ENCODE measurements around the gene SH3RF3. TPM values are rescaled to one million over a fixed set of nuclear protein-coding genes. Genes with fewer than 3 reads are reported as not detected.

SH3RF3 gene
- total RNA-seq, 1 donor from 2014 or later: 0.28 TPM

DNA sequence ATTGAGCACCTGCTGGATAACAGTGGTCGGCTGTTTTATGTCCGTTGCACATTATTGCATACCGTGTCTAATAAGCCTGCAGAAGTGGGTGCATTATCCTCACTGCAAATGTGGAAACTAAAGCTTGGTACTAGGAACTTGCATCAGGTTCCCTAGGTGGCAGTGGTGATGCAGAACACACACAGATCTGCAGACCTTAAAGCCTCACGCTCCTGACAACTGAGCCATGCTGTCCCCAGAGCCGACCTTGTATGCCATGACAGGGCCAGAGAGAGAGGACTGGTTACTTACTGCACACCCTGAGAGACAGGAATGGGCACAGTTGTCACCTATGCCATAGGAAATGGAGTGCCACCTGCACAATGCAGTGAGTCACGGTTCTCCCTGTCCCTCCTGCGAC lies 151.8 kb downstream of the SH3RF3 start:
- Histone ChIP-seq H3F3A (ENCODE audit: low read depth) (no peaks in the 10 kb centered on the region), H3K4me1 (no peaks in the 10 kb centered on the region), H4K20me1 (ENCODE audit: low read depth) (no peaks in the 10 kb centered on the region), H3K9ac (no peak overlapping the region), H3K79me2 (ENCODE audit: low read depth) (no peaks in the 10 kb centered on the region), H3K9me3 (ENCODE audit: low read depth) (no peaks in the 10 kb centered on the region), H2AFZ (replicated peaks) (no peak overlapping the region), H3K4me3 (no peak overlapping the region), H3K4me2 (no peak overlapping the region), H3K27ac (no peak overlapping the region), H3K36me3 (no peaks in the 10 kb centered on the region), H3K27me3 (no peaks in the 10 kb centered on the region)
- no peaks in the 10 kb centered on the region for H3K9me3 Mint-ChIP-seq
- no peak overlapping the region for H3K4me3 Mint-ChIP-seq
- peaks cover 37% of the 10 kb centered on the region for H3K4me1 Mint-ChIP-seq
- H3K27ac Mint-ChIP-seq: no peak overlapping the region
- peaks cover 6% of the 10 kb centered on the region for H3K27me3 Mint-ChIP-seq (ENCODE audit: insufficient read depth, low read depth)
- H3K36me3 Mint-ChIP-seq: no peaks in the 10 kb centered on the region
- no peak for TF ChIP-seq EZH2 (IDR thresholded peaks at IDR 0.05)
- no peak for TF ChIP-seq EZH2phosphoT487 (IDR thresholded peaks at IDR 0.05)
- TF ChIP-seq, protein P1, sequence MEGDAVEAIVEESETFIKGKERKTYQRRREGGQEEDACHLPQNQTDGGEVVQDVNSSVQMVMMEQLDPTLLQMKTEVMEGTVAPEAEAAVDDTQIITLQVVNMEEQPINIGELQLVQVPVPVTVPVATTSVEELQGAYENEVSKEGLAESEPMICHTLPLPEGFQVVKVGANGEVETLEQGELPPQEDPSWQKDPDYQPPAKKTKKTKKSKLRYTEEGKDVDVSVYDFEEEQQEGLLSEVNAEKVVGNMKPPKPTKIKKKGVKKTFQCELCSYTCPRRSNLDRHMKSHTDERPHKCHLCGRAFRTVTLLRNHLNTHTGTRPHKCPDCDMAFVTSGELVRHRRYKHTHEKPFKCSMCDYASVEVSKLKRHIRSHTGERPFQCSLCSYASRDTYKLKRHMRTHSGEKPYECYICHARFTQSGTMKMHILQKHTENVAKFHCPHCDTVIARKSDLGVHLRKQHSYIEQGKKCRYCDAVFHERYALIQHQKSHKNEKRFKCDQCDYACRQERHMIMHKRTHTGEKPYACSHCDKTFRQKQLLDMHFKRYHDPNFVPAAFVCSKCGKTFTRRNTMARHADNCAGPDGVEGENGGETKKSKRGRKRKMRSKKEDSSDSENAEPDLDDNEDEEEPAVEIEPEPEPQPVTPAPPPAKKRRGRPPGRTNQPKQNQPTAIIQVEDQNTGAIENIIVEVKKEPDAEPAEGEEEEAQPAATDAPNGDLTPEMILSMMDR (IDR thresholded peaks at IDR 0.05): peak; percentile 18
- DNase-seq (ENCODE audit: low spot score): no peak

DNA sequence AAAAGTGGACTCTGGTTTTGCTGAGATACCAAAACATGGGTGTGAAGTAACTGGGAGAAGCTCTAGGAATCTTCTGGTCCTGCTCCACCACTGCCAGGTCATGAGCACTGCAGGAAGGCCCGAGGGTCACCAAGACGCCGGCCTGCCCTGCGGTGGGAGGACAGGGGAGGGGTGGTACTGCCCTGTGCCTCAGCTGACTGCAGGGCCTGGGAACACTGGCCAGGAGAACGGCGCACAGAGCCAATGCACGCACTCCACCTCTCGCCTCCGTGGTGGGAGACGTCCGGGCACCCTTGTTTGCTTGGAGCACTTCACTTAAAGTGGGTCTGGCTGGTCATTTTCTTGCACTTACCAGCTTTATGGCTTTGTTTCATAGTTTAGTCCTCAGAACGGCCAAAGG lies 153.4 kb downstream of the SH3RF3 start:
- Mint-ChIP-seq H3K36me3 (no peaks in the 10 kb centered on the region), H3K9me3 (no peaks in the 10 kb centered on the region), H3K4me3 (no peak overlapping the region), H3K27ac (no peak overlapping the region), H3K4me1 (peaks cover 44% of the 10 kb centered on the region), H3K27me3 (ENCODE audit: insufficient read depth, low read depth) (peaks cover 6% of the 10 kb centered on the region)
- Histone ChIP-seq H3F3A (ENCODE audit: low read depth) (no peaks in the 10 kb centered on the region), H3K27me3 (no peaks in the 10 kb centered on the region), H3K4me2 (no peak overlapping the region), H3K9ac (no peak overlapping the region), H2AFZ (replicated peaks) (no peak overlapping the region), H3K4me3 (no peak overlapping the region), H3K9me3 (ENCODE audit: low read depth) (no peaks in the 10 kb centered on the region), H3K79me2 (ENCODE audit: low read depth) (no peaks in the 10 kb centered on the region), H4K20me1 (ENCODE audit: low read depth) (no peaks in the 10 kb centered on the region), H3K4me1 (no peaks in the 10 kb centered on the region), H3K36me3 (no peaks in the 10 kb centered on the region), H3K27ac (no peak overlapping the region)
- no peak for DNase-seq (ENCODE audit: low spot score)
- TF ChIP-seq EZH2phosphoT487 (IDR thresholded peaks at IDR 0.05): no peak
- TF ChIP-seq, protein P1 (IDR thresholded peaks at IDR 0.05): no peak
- TF ChIP-seq EZH2 (IDR thresholded peaks at IDR 0.05): no peak

DNA sequence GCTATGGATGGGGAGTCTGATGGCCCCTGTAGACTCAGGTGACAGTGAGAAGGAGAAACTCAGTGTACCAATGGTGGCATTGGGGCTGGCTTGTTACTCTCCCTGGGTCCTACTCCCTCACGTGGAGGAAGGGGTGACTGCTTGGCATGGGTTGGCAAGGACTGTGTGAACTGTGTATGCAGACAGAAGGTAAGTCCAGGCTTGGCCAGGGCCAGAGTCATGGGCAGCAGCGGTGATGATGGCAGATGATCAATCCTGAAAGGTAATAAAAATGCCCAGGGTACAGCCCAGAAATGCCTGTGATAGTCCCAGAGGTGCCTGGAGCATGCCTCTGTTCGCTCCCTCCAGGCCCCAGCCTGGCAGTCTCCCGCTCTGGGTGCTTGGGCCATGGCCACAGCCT lies 153.9 kb downstream of the SH3RF3 start:
- no peaks in the 10 kb centered on the region for H4K20me1 ChIP-seq (ENCODE audit: low read depth)
- H3K79me2 ChIP-seq (ENCODE audit: low read depth): no peaks in the 10 kb centered on the region
- H3K9me3 ChIP-seq (ENCODE audit: low read depth): no peaks in the 10 kb centered on the region
- peaks cover 6% of the 10 kb centered on the region for H3K27me3 Mint-ChIP-seq (ENCODE audit: insufficient read depth, low read depth)
- no peak overlapping the region for H3K9ac ChIP-seq
- H3K4me3 ChIP-seq: no peak overlapping the region
- no peaks in the 10 kb centered on the region for H3K9me3 Mint-ChIP-seq
- no peaks in the 10 kb centered on the region for H3K4me1 ChIP-seq
- H3F3A ChIP-seq (ENCODE audit: low read depth): no peaks in the 10 kb centered on the region
- H3K27ac ChIP-seq: no peak overlapping the region
- H3K27me3 ChIP-seq: no peaks in the 10 kb centered on the region
- H3K4me3 Mint-ChIP-seq: no peak overlapping the region
- TF ChIP-seq, protein P1 (IDR thresholded peaks at IDR 0.05): no peak
- TF ChIP-seq EZH2phosphoT487 (IDR thresholded peaks at IDR 0.05) (no peak), EZH2 (IDR thresholded peaks at IDR 0.05) (no peak)
- peaks cover 46% of the 10 kb centered on the region for H3K4me1 Mint-ChIP-seq
- H2AFZ ChIP-seq (replicated peaks): no peak overlapping the region
- H3K36me3 Mint-ChIP-seq: no peaks in the 10 kb centered on the region
- no peak overlapping the region for H3K27ac Mint-ChIP-seq
- DNase-seq (ENCODE audit: low spot score): no peak
- H3K36me3 ChIP-seq: no peaks in the 10 kb centered on the region
- H3K4me2 ChIP-seq: no peak overlapping the region
